SH-SY5Y (cell line): Measurements from ENCODE around the gene MC1R.
A peak's percentile ranks its signal among the peaks of the same experiment; 100 is the strongest.

ENCODE experiments used
- GATA2 ChIP-seq: IDR thresholded peaks from 2 replicates; pipeline ENCODE4 v1.6.1; 2011; ENCODE audit warnings: mild to moderate bottlenecking, low read depth, low read length
- GATA3 ChIP-seq: IDR thresholded peaks from 2 replicates; pipeline ENCODE4 v1.6.1; 2011; ENCODE audit warnings: low read depth, mild to moderate bottlenecking, low read length, moderate library complexity

MC1R gene

GRCh38 chr16:89919535-89920406 lies 1.1 kb downstream of the MC1R start:
- no peak for TF ChIP-seq GATA3
- TF ChIP-seq GATA2 = no peak

GRCh38 chr16:89920723-89921122 lies 2.1 kb downstream of the MC1R start:
- TF ChIP-seq GATA2 (no peak), GATA3 (no peak)

GRCh38 chr16:89921131-89921701 lies 2.6 kb downstream of the MC1R start:
- TF ChIP-seq GATA3 (no peak), GATA2 (no peak)

DNA sequence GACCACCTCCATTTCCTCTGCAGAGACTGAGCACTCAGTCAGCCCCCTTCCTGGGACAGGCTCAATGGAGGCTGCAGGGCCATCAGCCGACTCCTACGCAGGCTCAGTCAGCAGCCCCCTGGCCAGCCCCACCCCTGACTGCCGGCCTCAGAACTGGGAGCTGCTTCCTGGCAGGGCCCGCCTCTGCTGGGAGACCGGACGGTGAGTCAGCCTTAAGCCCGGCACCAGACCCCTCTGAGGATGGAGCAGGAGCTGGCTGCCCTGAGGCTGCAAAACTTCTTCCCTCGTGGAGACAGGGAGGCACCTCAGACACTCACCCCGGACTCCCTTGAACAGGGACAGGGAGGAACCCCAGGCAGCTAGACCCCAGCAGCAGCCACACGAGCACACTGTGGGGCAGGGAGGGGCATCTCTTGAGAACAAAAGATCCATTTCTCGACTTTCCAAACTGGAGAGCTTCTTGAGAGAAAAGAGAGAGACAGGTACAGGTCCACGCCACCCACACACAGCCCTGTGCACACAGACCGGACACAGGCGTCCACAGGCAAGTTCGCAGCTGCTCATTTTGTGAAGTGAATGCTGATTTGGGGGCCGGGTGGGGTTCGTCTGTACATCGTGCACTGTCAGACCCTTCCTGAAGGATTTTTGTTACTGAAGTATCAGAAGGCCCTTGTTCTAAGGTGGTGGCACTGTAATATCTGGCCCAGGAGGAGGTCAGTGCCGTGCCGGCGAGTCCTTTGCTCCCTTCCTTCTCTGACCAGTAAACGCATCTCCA lies 3.2 kb downstream of the MC1R start:
- no peak for TF ChIP-seq GATA2
- TF ChIP-seq GATA3 = no peak

DNA sequence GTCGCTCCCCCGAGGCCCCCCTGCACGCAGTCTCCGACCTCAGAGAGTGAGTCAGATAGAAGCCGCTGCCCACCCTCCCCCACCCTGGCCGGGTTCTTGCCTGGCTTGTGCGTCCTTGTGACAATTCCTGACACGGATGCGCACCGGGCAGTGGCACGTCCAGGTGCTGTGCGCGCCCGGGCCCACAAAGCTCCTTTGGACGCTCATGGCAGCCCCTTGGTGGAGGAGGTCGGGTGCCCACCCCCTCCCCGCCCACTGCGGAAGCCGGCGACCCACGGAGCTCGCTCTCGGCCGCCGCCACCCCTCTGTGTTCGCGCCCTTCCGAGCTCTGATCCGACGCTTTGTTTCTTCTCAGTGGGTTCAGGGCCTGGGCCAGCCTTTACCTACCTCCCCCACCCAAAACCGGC lies 3.8 kb downstream of the MC1R start:
- TF ChIP-seq GATA2 = no peak
- no peak for TF ChIP-seq GATA3

GRCh38 chr16:89922884-89923639 lies 4.4 kb downstream of the MC1R start, which contains the start of gene TUBB3:
Gene TUBB3, plus strand, starts transcription at chr16:89923342. Its CDS starts 60 bp downstream, at chr16:89923402.
- TF ChIP-seq GATA2 = 0 out of 2 replicates have a peak, but pooled peaks have one; percentile 7
- TF ChIP-seq GATA3 = no peak

DNA sequence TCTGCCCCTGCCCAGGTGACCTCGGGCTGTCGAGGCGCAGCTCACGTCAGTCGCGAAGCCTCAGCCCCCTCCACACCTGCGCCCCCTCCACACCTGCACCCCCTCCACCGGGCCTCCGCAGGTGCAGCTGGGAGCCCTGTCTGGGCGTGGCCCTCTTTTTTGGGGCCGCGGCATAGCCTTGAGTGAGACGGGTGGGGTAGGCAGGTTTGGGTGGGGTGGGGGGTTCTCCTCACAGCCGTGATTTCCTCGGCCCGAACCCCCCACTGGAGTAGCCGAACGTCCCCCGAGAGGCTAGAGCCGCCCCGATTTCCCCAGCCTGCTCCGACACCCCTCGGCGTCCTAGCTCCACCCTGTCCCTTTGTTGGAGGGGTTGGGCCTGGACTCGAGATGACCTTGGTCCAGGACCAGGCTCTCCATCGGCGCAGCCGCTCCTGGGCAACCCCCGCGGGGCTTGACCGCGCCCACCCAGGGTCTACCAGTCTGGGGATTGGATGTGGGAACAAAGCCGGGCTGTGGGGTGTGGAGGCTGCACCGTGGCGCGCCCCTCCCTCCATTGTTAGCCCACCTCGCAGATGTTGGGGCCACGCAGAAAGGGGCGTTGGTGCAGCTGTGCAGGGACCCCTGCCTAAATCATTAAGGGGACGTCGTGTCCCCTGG lies 5.1 kb downstream of the MC1R start:
- TF ChIP-seq GATA2 (no peak), GATA3 (no peak)

DNA sequence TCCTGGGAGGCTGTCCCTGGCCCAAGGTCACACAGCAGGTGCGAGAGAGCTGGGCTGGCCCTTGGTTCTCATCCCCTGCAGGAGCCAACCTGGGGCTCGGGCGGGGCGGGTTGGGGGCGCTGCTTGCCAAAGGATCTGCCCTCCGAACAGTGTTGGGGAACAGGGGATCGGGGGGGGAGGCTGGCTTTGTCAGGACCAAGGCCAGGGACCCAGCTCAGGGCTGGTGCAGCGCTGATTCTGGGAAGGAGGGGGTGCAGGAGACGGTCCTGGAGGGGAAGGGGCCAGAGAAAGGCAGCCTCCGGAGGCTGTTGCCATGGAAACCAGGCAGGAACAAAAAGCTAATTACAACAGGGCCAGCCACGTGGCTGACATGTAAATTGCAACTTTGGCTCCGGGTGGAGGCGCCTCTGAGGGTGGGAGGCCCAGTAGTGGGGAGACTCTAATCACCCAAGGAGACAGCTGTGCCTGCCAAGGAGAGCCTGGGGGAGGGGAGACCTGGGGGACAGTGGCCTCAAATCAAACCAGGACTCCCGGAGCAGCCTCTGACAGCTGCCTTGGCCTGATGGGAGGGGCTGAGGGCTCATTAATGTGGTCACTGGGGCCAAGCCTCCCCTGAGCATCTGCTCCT lies 5.7 kb downstream of the MC1R start:
- TF ChIP-seq GATA3 = no peak
- no peak for TF ChIP-seq GATA2

DNA sequence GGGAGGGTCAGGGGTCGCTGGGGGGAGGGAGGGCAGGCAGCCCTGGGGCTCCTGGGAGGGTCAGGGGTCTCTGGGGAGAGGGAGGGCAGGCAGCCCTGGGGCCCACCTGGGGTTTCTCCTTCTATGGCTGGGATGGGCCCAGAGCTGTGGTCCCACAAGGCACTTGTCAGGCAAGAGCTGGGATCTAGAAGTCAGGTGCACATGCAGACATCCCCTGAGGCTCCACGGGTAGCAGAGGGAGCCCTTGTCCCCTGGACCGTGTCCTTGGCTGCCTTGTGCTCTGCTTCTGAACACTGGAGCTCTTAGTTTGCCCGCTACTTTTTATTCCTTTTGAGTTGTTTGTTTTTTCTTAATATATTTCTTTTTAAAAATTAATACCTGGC lies 6.3 kb downstream of the MC1R start:
- TF ChIP-seq GATA3 = no peak
- no peak for TF ChIP-seq GATA2

- TF ChIP-seq GATA2 (no peak), GATA3 (no peak)
Measured at GRCh38 chr16:89925596-89926079, 7.0 kb downstream of the MC1R start.

- TF ChIP-seq GATA3 (no peak), GATA2 (no peak)
Measured at GRCh38 chr16:89931305-89931896, 12.7 kb downstream of the MC1R start.

- TF ChIP-seq GATA3 (no peak), GATA2 (no peak)
Measured at GRCh38 chr16:89931964-89932363, 13.3 kb downstream of the MC1R start.
